GM23338 (cell line): ENCODE measurements around the gene SLC66A3. TPM values are rescaled to one million over a fixed set of nuclear protein-coding genes. Genes with fewer than 3 reads are reported as not detected.

ENCODE experiments used
- ATAC-seq: fragments of 200-7000 bp; cut with Tn5 transposase; 3 replicates; pipeline ENCODE4 v1.9.1; 2020
- DNase-seq: peaks from one replicate; pipeline ENCODE4 v3.0.0-alpha.2; 2015; ENCODE audit warnings: low spot score
- H2AFZ ChIP-seq: fragments of 200-600 bp; sonication (generic); 2 replicates; pipeline ENCODE4 v1.8.0; 2016; ENCODE audit warnings: antibody characterized with exemption, mild to moderate bottlenecking, moderate library complexity
- H3F3A ChIP-seq: fragments of 200-600 bp; sonication (generic); replicated peaks from 2 replicates; pipeline ENCODE4 v1.8.0; 2017; ENCODE audit warnings: antibody characterized with exemption, mixed run types, low read depth
- H3K27ac ChIP-seq: fragments of 200-600 bp; sonication (generic); 2 replicates; pipeline ENCODE4 v1.6.1; 2016; ENCODE audit warnings: low read depth
- H3K27me3 ChIP-seq: fragments of 200-600 bp; sonication (generic); 2 replicates; pipeline ENCODE4 v1.8.0; 2016; ENCODE audit warnings: mild to moderate bottlenecking, mixed run types, moderate library complexity; ENCODE audit not compliant: insufficient read depth
- H3K36me3 ChIP-seq: fragments of 200-600 bp; sonication (generic); 2 replicates; pipeline ENCODE4 v1.8.0; 2016; ENCODE audit warnings: mild to moderate bottlenecking; ENCODE audit not compliant: insufficient read depth
- H3K4me1 ChIP-seq: fragments of 200-600 bp; sonication (generic); 2 replicates; pipeline ENCODE4 v1.8.0; 2016; ENCODE audit warnings: mild to moderate bottlenecking, moderate library complexity; ENCODE audit not compliant: insufficient read depth
- H3K4me2 ChIP-seq: fragments of 200-600 bp; sonication (generic); 2 replicates; pipeline ENCODE4 v1.7.1; 2017; ENCODE audit warnings: mixed run types
- H3K4me3 ChIP-seq: fragments of 200-600 bp; sonication (generic); 2 replicates; pipeline ENCODE4 v1.6.1; 2016; ENCODE audit warnings: mixed run types
- H3K79me2 ChIP-seq: fragments of 200-600 bp; sonication (generic); replicated peaks from 2 replicates; pipeline ENCODE4 v1.8.0; 2017; ENCODE audit warnings: mild to moderate bottlenecking; ENCODE audit not compliant: insufficient read depth
- H3K9me2 ChIP-seq: fragments of 200-600 bp; sonication (generic); 2 replicates; pipeline ENCODE4 v1.8.0; 2017; ENCODE audit not compliant: insufficient read depth
- H4K20me1 ChIP-seq: fragments of 200-600 bp; sonication (generic); replicated peaks from 2 replicates; pipeline ENCODE4 v1.8.0; 2017; ENCODE audit warnings: mild to moderate bottlenecking; ENCODE audit not compliant: insufficient read depth
- H3K27ac Mint-ChIP-seq: 2 replicates; pipeline ENCODE4 v1.8.0; 2020; ENCODE audit warnings: inconsistent platforms, mild to moderate bottlenecking, moderate library complexity, mixed read lengths
- H3K27me3 Mint-ChIP-seq: 3 replicates; pipeline ENCODE4 v1.8.0; 2022; ENCODE audit warnings: low read depth, mild to moderate bottlenecking, moderate library complexity, mixed read lengths, inconsistent platforms; ENCODE audit not compliant: insufficient read depth, poor library complexity
- H3K36me3 Mint-ChIP-seq: 3 replicates; pipeline ENCODE4 v1.8.0; 2021; ENCODE audit warnings: low read depth, mild to moderate bottlenecking, inconsistent platforms, moderate library complexity, mixed read lengths
- H3K4me1 Mint-ChIP-seq: 3 replicates; pipeline ENCODE4 v1.8.0; 2020; ENCODE audit warnings: mild to moderate bottlenecking, inconsistent platforms, mixed read lengths
- H3K4me3 Mint-ChIP-seq: 3 replicates; pipeline ENCODE4 v1.8.0; 2021; ENCODE audit warnings: moderate library complexity, mild to moderate bottlenecking, inconsistent platforms, mixed read lengths
- H3K9me3 Mint-ChIP-seq: 3 replicates; pipeline ENCODE4 v1.8.0; 2020; ENCODE audit warnings: moderate library complexity, mild to moderate bottlenecking, inconsistent platforms, mixed read lengths
- CREB1 ChIP-seq: fragments of 250-450 bp; sonication (Bioruptor Pico); IDR thresholded peaks from 2 replicates; pipeline ENCODE4 v1.5.0; 2020; ENCODE audit warnings: low read depth, mild to moderate bottlenecking, moderate library complexity
- ETS1 ChIP-seq: IDR thresholded peaks from 2 replicates; pipeline ENCODE4 v1.6.1; 2016; ENCODE audit warnings: antibody characterized with exemption
- EZH2 ChIP-seq: fragments of 200-600 bp; sonication (generic); IDR thresholded peaks from one replicate; pipeline ENCODE4 v1.8.0; 2017; ENCODE audit warnings: antibody characterized with exemption, mild to moderate bottlenecking, low read depth; ENCODE audit not compliant: unreplicated experiment
- EZH2phosphoT487 ChIP-seq: fragments of 200-600 bp; sonication (generic); IDR thresholded peaks from one replicate; pipeline ENCODE4 v1.8.1; 2018; ENCODE audit warnings: antibody characterized with exemption; ENCODE audit not compliant: unreplicated experiment
- JUNB ChIP-seq: IDR thresholded peaks from one replicate; pipeline ENCODE4 v1.6.1; 2016; ENCODE audit warnings: antibody characterized with exemption; ENCODE audit not compliant: unreplicated experiment
- NANOG ChIP-seq: IDR thresholded peaks from 2 replicates; pipeline ENCODE4 v1.6.1; 2016; ENCODE audit warnings: antibody characterized with exemption, borderline replicate concordance
- POLR2AphosphoS5 ChIP-seq: IDR thresholded peaks from 2 replicates; pipeline ENCODE4 v1.6.1; 2016; ENCODE audit warnings: antibody characterized with exemption, low read depth
- REST ChIP-seq: IDR thresholded peaks from one replicate; pipeline ENCODE4 v1.6.1; 2018; ENCODE audit warnings: antibody characterized with exemption; ENCODE audit not compliant: unreplicated experiment
- ZNF114 ChIP-seq: fragments of 250-450 bp; sonication (Bioruptor Pico); IDR thresholded peaks from 2 replicates; pipeline ENCODE4 v1.5.0; 2020; ENCODE audit warnings: mild to moderate bottlenecking, moderate library complexity
- ZNF331 ChIP-seq: fragments of 250-450 bp; sonication (Bioruptor Pico); IDR thresholded peaks from 2 replicates; pipeline ENCODE4 v1.5.0; 2020; ENCODE audit warnings: low read depth, mild to moderate bottlenecking, moderate library complexity
- ZNF462 ChIP-seq: fragments of 250-450 bp; sonication (Bioruptor Pico); IDR thresholded peaks from 2 replicates; pipeline ENCODE4 v1.5.0; 2020; ENCODE audit warnings: mild to moderate bottlenecking, moderate library complexity
- polyA plus RNA-seq: library from polyadenylated mRNA; unstranded; fragments of >200 nt; fragmentation: Nextera tagmentation; extraction: Ambion mirVana; gene quantifications from 2 replicates; pipeline ENCODE4 v1.2.1, GENCODE V29; 2016
- total RNA-seq: library from RNA; depleted of rRNA; stranded (reverse); fragments of >200 nt; shearing (Covaris generic); gene quantifications from 2 replicates; pipeline ENCODE4 v1.2.3, GENCODE V29; 2014

SLC66A3 gene
- total and polyA plus RNA-seq, 2 experiments from 2014 or later, result 13.7 to 18.4 TPM

GRCh38 chr2:11212645-11213044, 57.4 kb downstream of the SLC66A3 start:
- Histone ChIP-seq H2AFZ (no peak overlapping the region), H3K4me2 (no peak overlapping the region), H3K4me3 (no peak overlapping the region), H3F3A (no peaks in the 10 kb centered on the region), H3K4me1 (no peaks in the 10 kb centered on the region), H4K20me1 (no peaks in the 10 kb centered on the region), H3K27me3 (no peaks in the 10 kb centered on the region), H3K36me3 (peaks cover 13% of the 10 kb centered on the region), H3K9me2 (no peaks in the 10 kb centered on the region), H3K27ac (no peak overlapping the region), H3K79me2 (no peaks in the 10 kb centered on the region)
- Mint-ChIP-seq H3K27ac (no peak overlapping the region), H3K9me3 (no peaks in the 10 kb centered on the region), H3K4me3 (no peak overlapping the region), H3K27me3 (peaks cover 7% of the 10 kb centered on the region), H3K36me3 (peaks cover 32% of the 10 kb centered on the region), H3K4me1 (no peaks in the 10 kb centered on the region)
- no peak for DNase-seq
- no peak for ATAC-seq
- no peak for TF ChIP-seq ZNF331 (CRISPR knock-in tag)

GRCh38 chr2:11213090-11213638, 57.9 kb downstream of the SLC66A3 start:
- Histone ChIP-seq H3K36me3 (peaks cover 13% of the 10 kb centered on the region), H3K4me1 (no peaks in the 10 kb centered on the region), H3K79me2 (no peaks in the 10 kb centered on the region), H3K4me3 (no peak overlapping the region), H3F3A (no peaks in the 10 kb centered on the region), H3K27me3 (no peaks in the 10 kb centered on the region), H3K27ac (no peak overlapping the region), H4K20me1 (no peaks in the 10 kb centered on the region), H3K9me2 (no peaks in the 10 kb centered on the region), H3K4me2 (no peak overlapping the region), H2AFZ (no peak overlapping the region)
- H3K9me3 Mint-ChIP-seq, result no peaks in the 10 kb centered on the region
- no peak for ATAC-seq
- no peaks in the 10 kb centered on the region for H3K4me1 Mint-ChIP-seq
- H3K27me3 Mint-ChIP-seq, result peaks cover 7% of the 10 kb centered on the region
- no peak overlapping the region for H3K27ac Mint-ChIP-seq
- H3K36me3 Mint-ChIP-seq, result peaks cover 35% of the 10 kb centered on the region
- no peak for DNase-seq
- H3K4me3 Mint-ChIP-seq, result no peak overlapping the region
- TF ChIP-seq EZH2, result no peak
- no peak for TF ChIP-seq CREB1 (CRISPR knock-in tag)
- no peak for TF ChIP-seq NANOG
- TF ChIP-seq ZNF114 (CRISPR knock-in tag), result no peak
- TF ChIP-seq ZNF331 (CRISPR knock-in tag), result no peak
- TF ChIP-seq ETS1, result no peak
- no peak for TF ChIP-seq EZH2phosphoT487
- no peak for TF ChIP-seq ZNF462 (CRISPR knock-in tag)
- no peak for TF ChIP-seq POLR2AphosphoS5
- no peak for TF ChIP-seq JUNB
- no peak for TF ChIP-seq REST
